LNCaP clone FGC (cell line): Measurements from ENCODE around the gene RASSF8.

ENCODE experiments used
- DNase-seq: peaks from one replicate; pipeline ENCODE4 v3.0.0-alpha.2; 2011; ENCODE audit warnings: low read depth
- H3K4me3 ChIP-seq: 2 replicates; pipeline ENCODE4 v1.5.1; 2011; ENCODE audit warnings: mild to moderate bottlenecking, low read depth, low read length, control low read depth
- TF ChIP-seq, protein P1 (sequence below): IDR thresholded peaks from 2 replicates; pipeline ENCODE4 v1.5.1; 2012; ENCODE audit warnings: mild to moderate bottlenecking; ENCODE audit not compliant: control insufficient read depth, insufficient read depth; ENCODE audit errors: extremely low read depth

The RASSF8 gene

DNA sequence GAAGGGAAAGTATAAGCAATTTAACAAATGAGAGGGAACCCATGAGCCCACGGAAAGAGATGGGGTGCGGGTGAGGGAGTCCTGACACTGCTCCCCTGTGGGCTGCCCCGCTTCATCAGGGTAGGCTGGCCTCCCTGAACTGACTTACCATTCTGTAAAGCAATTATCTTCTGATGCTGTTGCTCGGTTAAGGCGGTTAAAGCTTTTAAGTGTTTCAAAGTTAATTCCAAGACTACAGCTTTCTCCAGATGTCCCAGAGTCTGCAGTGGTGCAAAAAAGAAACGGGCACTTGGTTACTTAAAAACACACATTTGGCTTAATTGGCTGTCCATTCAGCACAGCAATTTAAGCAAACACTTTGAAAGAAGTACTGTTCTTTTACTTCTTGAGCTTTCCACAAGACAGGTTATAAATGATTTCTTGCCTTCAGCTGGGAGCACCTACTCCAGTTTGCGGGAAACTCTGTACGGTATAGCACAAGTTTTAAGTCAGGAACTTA lies 165.0 kb downstream of the RASSF8 start:
- TF ChIP-seq, protein P1, sequence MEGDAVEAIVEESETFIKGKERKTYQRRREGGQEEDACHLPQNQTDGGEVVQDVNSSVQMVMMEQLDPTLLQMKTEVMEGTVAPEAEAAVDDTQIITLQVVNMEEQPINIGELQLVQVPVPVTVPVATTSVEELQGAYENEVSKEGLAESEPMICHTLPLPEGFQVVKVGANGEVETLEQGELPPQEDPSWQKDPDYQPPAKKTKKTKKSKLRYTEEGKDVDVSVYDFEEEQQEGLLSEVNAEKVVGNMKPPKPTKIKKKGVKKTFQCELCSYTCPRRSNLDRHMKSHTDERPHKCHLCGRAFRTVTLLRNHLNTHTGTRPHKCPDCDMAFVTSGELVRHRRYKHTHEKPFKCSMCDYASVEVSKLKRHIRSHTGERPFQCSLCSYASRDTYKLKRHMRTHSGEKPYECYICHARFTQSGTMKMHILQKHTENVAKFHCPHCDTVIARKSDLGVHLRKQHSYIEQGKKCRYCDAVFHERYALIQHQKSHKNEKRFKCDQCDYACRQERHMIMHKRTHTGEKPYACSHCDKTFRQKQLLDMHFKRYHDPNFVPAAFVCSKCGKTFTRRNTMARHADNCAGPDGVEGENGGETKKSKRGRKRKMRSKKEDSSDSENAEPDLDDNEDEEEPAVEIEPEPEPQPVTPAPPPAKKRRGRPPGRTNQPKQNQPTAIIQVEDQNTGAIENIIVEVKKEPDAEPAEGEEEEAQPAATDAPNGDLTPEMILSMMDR, result no peak
- DNase-seq, result no peak
- H3K4me3 ChIP-seq, result no peak overlapping the region

GRCh38 chr12:26124446-26125399 lies 166.2 kb downstream of the RASSF8 start, which contains the start of gene BHLHE41:
TSS of gene BHLHE41 (minus strand) at chr12:26125037. CDS start at chr12:26124779, 258 bp downstream.
- TF ChIP-seq, protein P1, result no peak
- peak within 1 kb of the TSS; percentile 57 for H3K4me3 ChIP-seq
- DNase-seq, result no peak

- H3K4me3 ChIP-seq, result peak overlapping the region; percentile 57
- TF ChIP-seq, protein P1, result no peak
- no peak for DNase-seq
These were observed 167.2 kb downstream of the RASSF8 start for GRCh38 chr12:26125400-26126339.

DNA sequence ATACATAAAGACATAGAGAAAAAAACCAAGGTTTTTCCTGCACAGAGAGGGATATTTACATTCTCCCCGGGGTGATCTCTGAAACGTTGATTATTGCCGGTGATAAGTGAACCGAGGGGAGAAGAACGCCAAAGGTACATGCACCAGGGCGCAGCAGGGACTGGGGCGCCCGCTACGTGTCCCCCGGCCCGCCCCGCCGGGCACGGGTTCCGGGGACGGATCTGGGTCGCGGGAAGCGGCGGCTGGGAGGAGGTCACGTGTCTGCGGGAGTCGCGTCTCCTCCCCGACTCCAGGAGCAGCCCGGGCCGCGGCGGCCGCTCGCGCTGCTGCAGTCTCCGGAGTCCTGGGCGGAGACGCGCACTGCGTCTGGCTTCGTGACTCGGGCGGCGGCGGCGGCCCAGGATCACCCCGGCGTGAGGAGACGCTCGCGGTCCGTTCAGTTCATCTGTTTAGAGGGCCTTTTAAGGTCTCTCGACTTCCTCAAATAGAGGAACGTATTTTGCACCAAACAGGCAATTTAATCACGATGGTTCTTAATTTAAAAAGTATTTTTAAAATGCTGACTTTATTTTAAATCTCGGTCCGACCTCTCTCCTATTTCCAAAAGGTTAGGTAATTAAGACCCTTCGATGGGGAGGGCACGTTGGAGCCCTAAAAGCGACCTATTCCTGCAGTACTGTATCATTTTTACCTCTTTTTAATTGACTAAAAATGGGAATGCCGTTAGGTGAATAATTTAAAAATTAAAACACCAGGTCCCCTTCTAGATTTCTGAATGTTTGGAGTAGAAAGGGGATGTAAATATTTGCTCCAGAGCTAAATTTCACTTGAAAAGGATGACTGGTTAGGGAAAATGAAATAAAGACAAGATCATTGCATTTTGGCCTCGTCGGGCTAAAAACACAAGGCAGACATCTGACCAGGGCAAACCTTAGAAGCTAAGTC lies 168.1 kb downstream of the RASSF8 start:
- no peak for DNase-seq

GRCh38 chr12:26127404-26127803 lies 168.9 kb downstream of the RASSF8 start:
- no peak overlapping the region for H3K4me3 ChIP-seq
- TF ChIP-seq, protein P1, result no peak
- no peak for DNase-seq

More for the DNA sequence above, 168.1 kb downstream of the RASSF8 start:
- TF ChIP-seq, protein P1, result 0 out of 2 replicates have a peak, but pooled peaks have one; percentile 15
- peak overlapping the region; percentile 57 for H3K4me3 ChIP-seq
